H1 (cell line): ENCODE data around the gene PREB. TPM values are rescaled to one million over a fixed set of nuclear protein-coding genes. Genes with fewer than 3 reads are reported as not detected.

ENCODE experiments used
- CBX5 ChIP-seq: fragments of 300-800, 300-1000 bp; sonication (generic); IDR thresholded peaks from 2 replicates; pipeline ENCODE4 v1.7.1; 2016; ENCODE audit warnings: antibody characterized with exemption, low read length, low read depth
- CHD2 ChIP-seq: IDR thresholded peaks from 2 replicates; pipeline ENCODE4 v1.6.1; 2012; ENCODE audit warnings: low read length, improper control_type of control experiment
- polyA plus RNA-seq, 7 experiments: library from polyadenylated mRNA; depleted of rRNA in 3 of 7; stranded (reverse) in 5 of 7; unstranded in 2 of 7; fragments of >200 nt in 5 of 7; fragments of 200-250 nt in 2 of 7; gene quantifications; 1 replicate in 5 of 7; 2 replicates in 1 of 7; 4 replicates in 1 of 7; pipeline versions ENCODE4 v1.2.1 to v1.2.3, GENCODE V29; 2011 to 2013; ENCODE audit warnings: missing spikeins in 2 of 7, mixed read lengths in 2 of 7
- total RNA-seq: library from RNA; stranded (reverse); fragmentation: NEBNext Ultra II Directional; extraction: Animal tissue kit (Norgen Biotek cat#: 25700); gene quantifications from 2 replicates; pipeline ENCODE4 v1.2.1, GENCODE V29; 2021

The PREB gene
- total and polyA plus RNA-seq, 2 of the 8 experiments (the other 6 are each of a cell fraction or from before 2014, with no cell fraction given): 54.1 to 72.2 TPM

GRCh38 chr2:27137322-27137935 is 3.0 kb upstream of the PREB start (continued):
- no peak for TF ChIP-seq CHD2
- no peak for TF ChIP-seq CBX5
